ENCODE measurements around the gene ZFHX2.

GRCh38 chr14:23557946-23558345 is 6.4 kb upstream of the ZFHX2 start:
- TF ChIP-seq EZH2 (IDR thresholded peaks at IDR 0.05; ENCODE audit: borderline replicate concordance, low read length) = no peak
- TF ChIP-seq, protein P1, sequence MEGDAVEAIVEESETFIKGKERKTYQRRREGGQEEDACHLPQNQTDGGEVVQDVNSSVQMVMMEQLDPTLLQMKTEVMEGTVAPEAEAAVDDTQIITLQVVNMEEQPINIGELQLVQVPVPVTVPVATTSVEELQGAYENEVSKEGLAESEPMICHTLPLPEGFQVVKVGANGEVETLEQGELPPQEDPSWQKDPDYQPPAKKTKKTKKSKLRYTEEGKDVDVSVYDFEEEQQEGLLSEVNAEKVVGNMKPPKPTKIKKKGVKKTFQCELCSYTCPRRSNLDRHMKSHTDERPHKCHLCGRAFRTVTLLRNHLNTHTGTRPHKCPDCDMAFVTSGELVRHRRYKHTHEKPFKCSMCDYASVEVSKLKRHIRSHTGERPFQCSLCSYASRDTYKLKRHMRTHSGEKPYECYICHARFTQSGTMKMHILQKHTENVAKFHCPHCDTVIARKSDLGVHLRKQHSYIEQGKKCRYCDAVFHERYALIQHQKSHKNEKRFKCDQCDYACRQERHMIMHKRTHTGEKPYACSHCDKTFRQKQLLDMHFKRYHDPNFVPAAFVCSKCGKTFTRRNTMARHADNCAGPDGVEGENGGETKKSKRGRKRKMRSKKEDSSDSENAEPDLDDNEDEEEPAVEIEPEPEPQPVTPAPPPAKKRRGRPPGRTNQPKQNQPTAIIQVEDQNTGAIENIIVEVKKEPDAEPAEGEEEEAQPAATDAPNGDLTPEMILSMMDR (conservative IDR thresholded peaks at IDR 0.05 in 1 of 2, IDR thresholded peaks at IDR 0.05 in 1 of 2; ENCODE audit: extremely low read depth in 1 of 2, insufficient read depth in 1 of 2, low read depth in 1 of 2, low read length in 2 of 2) = no peak

All from mammary epithelial cell (primary cell).